T-helper 1 cell treated with Interleukin-12 subunit alpha and Interleukin-12 subunit beta and Interleukin-4 antibody, amounts not matched to agents 30 μg/mL and 1 μg/mL, for 36 hours (primary cell): Measurements from ENCODE around the gene RNFT2.

Source experiments
- H3K27ac Mint-ChIP-seq: one replicate; pipeline ENCODE4 v1.8.0; 2021; ENCODE audit warnings: mild to moderate bottlenecking, mixed read lengths
- H3K27me3 Mint-ChIP-seq: one replicate; pipeline ENCODE4 v1.8.0; 2021; ENCODE audit warnings: low read depth, mixed read lengths
- H3K36me3 Mint-ChIP-seq: one replicate; pipeline ENCODE4 v1.8.0; 2021; ENCODE audit warnings: low read depth, mixed read lengths
- H3K4me1 Mint-ChIP-seq: one replicate; pipeline ENCODE4 v1.8.0; 2021; ENCODE audit warnings: low read depth, mixed read lengths
- H3K4me3 Mint-ChIP-seq: one replicate; pipeline ENCODE4 v1.8.0; 2021; ENCODE audit warnings: mild to moderate bottlenecking, moderate library complexity, mixed read lengths
- H3K9me3 Mint-ChIP-seq: one replicate; pipeline ENCODE4 v1.8.0; 2021; ENCODE audit warnings: mixed read lengths

Gene RNFT2

DNA sequence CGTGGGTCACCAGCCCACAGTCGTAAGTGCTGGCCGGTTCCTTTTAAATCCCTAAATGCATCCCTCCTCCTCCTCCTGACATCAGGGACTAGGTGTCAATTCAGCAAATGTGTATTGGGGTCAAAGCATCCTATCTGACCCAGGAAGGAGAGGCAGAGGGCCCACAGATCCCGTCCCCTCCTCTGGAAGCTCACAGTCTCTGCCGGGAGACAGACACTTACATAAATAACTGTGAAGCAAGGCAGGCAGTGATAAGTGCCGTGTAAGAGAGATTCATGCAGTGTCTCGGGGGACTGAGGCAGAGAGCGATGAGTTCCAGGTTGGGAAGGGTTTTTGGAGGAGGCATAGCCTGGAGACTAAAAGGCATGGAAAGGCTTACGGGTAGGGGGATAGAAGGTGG is 99.0 kb downstream of the RNFT2 start:
- H3K27ac Mint-ChIP-seq: no peak overlapping the region
- H3K4me3 Mint-ChIP-seq: no peak overlapping the region
- H3K27me3 Mint-ChIP-seq: no peaks in the 10 kb centered on the region
- H3K36me3 Mint-ChIP-seq: peaks cover 4% of the 10 kb centered on the region
- peaks cover 2% of the 10 kb centered on the region for H3K4me1 Mint-ChIP-seq
- H3K9me3 Mint-ChIP-seq: no peaks in the 10 kb centered on the region

DNA sequence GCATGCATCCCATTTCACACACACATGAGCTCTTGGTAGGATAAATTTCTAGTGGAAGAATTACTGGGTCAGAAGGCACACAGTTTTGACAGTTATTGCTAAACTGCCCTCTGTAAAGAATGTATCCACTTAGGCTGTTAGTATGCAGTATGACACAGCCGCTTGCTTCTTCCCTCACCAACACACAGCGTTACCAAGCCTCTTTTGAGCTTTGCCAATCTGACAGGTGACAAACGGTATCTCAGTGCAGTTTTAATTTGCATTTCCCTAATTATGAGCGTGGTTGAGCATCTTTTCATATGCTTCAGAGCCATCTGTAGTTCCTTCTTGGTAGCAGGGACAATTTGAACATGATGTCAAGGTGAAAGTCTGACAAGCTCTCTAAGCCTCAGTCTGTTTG is 100.2 kb downstream of the RNFT2 start:
- H3K36me3 Mint-ChIP-seq: peaks cover 4% of the 10 kb centered on the region
- H3K27ac Mint-ChIP-seq: no peak overlapping the region
- H3K4me1 Mint-ChIP-seq: peaks cover 2% of the 10 kb centered on the region
- no peak overlapping the region for H3K4me3 Mint-ChIP-seq
- no peaks in the 10 kb centered on the region for H3K27me3 Mint-ChIP-seq
- H3K9me3 Mint-ChIP-seq: no peaks in the 10 kb centered on the region

DNA sequence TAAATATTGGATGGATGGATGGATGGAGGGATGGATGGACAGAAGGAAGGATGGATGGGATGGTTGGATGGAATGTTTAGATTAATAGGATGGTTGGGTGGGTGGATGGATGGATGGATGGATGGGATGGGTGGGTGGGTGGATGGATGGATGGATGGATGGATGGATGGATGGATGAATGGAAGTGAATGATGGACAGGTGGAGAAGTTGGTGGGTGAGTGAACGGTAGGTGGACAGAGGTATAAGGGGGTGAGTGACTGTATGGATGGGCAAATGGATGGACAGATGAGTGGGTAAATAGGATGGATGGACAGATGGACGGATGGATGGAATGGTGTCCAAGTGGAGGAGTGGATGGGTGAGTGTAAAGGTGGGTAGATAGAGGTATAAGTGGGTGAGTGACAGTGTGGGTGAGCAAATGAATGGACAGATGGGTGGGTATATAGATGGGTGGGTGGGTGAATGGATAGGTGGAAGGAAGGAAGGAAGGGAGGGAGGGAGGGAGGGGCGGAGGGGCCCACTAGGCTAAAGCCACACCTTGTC is 101.2 kb downstream of the RNFT2 start:
- Mint-ChIP-seq H3K4me3 (no peak overlapping the region), H3K36me3 (peaks cover 4% of the 10 kb centered on the region), H3K27me3 (no peaks in the 10 kb centered on the region)

DNA sequence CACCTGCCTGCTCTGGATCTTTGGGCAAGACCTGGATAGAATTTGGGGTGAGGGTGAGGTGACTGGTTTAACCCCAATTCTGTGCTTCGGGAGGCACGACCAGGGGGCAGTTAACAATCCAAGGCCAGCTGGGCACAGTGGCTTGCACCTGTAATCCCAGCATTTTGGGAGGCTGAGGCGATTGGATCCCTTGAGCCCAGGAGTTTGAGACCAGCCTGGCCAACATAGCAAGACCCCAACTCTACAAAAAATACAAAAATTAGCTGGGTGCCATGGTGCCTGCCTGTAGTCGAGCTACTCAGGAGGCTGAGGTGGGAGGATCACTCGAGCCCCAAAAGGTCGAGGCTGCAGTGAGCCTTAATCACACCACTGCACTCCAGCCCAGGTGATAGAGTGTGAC is 105.0 kb downstream of the RNFT2 start:
- Mint-ChIP-seq H3K4me3 (no peak overlapping the region), H3K27ac (no peak overlapping the region), H3K4me1 (no peaks in the 10 kb centered on the region), H3K9me3 (no peaks in the 10 kb centered on the region), H3K36me3 (no peaks in the 10 kb centered on the region), H3K27me3 (no peaks in the 10 kb centered on the region)

More for the DNA sequence above, 101.2 kb downstream of the RNFT2 start:
- no peaks in the 10 kb centered on the region for H3K9me3 Mint-ChIP-seq
- no peaks in the 10 kb centered on the region for H3K4me1 Mint-ChIP-seq
- H3K27ac Mint-ChIP-seq: no peak overlapping the region

DNA sequence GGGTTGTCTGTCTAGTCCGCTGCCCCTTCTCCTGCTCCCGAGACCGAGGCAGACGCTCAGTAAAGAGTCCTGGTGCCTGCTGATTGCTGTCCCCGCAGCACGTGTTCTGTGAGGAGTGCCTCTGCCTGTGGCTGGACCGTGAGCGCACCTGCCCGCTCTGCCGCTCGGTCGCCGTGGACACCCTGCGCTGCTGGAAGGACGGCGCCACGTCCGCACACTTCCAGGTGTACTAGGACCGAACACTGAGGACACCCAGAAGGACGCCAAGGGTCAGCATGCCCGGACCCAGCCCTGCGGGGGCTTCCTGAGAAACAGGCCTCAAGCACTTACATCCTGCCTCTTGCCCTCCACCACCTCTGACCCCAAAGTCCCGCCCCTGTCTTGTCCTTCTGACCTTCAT is 111.1 kb downstream of the RNFT2 start:
- H3K27me3 Mint-ChIP-seq: no peaks in the 10 kb centered on the region

DNA sequence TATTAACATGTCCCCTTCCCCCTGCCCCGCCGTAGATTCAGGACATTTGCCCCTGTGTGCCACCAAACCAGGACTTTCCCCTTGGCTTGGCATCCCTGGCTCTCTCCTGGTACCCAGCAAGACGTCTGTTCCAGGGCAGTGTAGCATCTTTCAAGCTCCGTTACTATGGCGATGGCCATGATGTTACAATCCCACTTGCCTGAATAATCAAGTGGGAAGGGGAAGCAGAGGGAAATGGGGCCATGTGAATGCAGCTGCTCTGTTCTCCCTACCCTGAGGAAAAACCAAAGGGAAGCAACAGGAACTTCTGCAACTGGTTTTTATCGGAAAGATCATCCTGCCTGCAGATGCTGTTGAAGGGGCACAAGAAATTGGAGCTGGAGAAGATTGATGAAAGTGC is 114.2 kb downstream of the RNFT2 start:
- Mint-ChIP-seq H3K9me3 (no peaks in the 10 kb centered on the region), H3K27me3 (peaks cover 1% of the 10 kb centered on the region), H3K27ac (no peak overlapping the region), H3K4me3 (no peak overlapping the region), H3K4me1 (no peaks in the 10 kb centered on the region), H3K36me3 (no peaks in the 10 kb centered on the region)

More for the DNA sequence above, 111.1 kb downstream of the RNFT2 start:
- H3K9me3 Mint-ChIP-seq: no peaks in the 10 kb centered on the region
- no peaks in the 10 kb centered on the region for H3K4me1 Mint-ChIP-seq
- no peaks in the 10 kb centered on the region for H3K36me3 Mint-ChIP-seq
- no peak overlapping the region for H3K4me3 Mint-ChIP-seq
- no peak overlapping the region for H3K27ac Mint-ChIP-seq

DNA sequence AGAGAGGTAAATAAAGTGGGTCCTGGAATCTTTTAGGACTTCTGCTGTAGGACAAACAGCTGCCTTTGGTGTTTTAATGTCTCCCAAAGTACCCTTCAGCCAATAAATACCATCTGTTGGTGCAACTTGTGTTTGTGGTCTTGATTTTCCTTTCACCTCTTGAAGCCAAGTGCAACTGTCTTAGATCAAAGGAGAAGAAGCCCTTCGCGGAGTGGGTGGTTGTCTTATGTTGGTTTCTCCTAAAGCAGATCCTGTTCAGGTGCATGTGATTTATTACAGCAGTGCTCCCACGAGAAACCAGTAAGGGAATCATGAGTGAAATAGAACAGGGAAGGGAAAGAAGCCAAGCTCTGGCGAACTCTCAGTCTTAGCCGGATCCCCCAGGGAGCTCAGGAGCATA is 115.4 kb downstream of the RNFT2 start:
- H3K4me3 Mint-ChIP-seq: no peak overlapping the region
- H3K4me1 Mint-ChIP-seq: no peaks in the 10 kb centered on the region
- no peak overlapping the region for H3K27ac Mint-ChIP-seq
- H3K9me3 Mint-ChIP-seq: no peaks in the 10 kb centered on the region
- H3K27me3 Mint-ChIP-seq: peaks cover 5% of the 10 kb centered on the region
- no peaks in the 10 kb centered on the region for H3K36me3 Mint-ChIP-seq

DNA sequence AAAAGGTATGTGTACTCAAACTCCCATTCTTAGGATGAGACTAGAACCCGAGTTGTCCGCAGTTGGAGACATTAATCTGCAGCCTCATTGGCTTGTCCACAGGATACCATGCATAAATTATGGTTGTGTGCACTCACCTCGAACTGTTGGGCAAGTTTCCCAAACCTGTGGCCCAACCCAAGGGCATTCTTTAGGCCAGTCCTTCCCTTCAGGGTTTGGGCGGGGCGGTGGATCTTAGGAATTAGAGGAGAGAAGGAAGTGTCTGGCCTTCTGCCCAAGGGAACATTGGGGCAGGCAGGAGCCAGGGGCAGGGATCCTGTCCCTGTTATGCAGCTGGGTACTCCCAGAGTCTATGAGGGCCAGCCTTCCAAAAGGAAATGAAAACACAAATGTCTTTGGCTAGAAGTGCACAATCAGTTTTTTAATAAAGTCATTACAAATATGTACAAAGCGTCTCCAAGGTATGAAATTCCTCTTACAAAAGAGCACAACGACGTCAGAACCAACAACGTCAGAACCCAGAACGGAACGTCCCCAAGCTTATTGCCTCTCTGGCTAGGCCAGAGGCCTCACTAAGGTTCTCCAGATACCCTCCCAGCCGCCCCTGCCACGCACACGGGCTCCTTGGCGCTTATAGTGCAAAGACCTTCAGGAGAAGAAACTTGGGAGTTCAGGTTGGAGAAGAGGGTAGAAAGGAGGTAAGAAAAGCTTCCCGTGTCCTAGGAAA is 117.8 kb downstream of the RNFT2 start:
- no peak overlapping the region for H3K4me3 Mint-ChIP-seq
- no peak overlapping the region for H3K27ac Mint-ChIP-seq
- H3K36me3 Mint-ChIP-seq: no peaks in the 10 kb centered on the region
- H3K9me3 Mint-ChIP-seq: no peaks in the 10 kb centered on the region
- H3K27me3 Mint-ChIP-seq: peaks cover 20% of the 10 kb centered on the region
- H3K4me1 Mint-ChIP-seq: no peaks in the 10 kb centered on the region

DNA sequence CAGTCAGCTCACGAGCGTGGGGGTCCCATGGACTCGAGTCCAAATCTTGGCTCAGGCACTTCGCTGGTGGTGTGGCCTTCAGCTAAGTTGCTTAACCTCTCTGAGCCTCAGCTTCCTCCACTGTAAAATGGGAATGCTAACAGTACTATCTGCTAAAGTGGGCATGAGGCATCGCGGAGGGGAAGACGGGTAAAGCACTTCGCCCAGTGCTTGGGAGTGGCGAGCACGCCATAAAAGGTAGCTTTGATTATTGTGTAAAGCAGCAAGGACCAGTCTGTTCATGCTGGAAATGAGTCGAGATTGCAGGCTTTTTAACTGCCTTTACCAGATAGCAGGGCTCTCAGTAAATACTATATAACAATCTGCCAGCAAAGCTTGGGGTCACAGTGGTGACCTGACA is 118.6 kb downstream of the RNFT2 start:
- peaks cover 24% of the 10 kb centered on the region for H3K27me3 Mint-ChIP-seq
- peaks cover 3% of the 10 kb centered on the region for H3K4me1 Mint-ChIP-seq
- H3K27ac Mint-ChIP-seq: no peak overlapping the region
- H3K36me3 Mint-ChIP-seq: no peaks in the 10 kb centered on the region
- no peak overlapping the region for H3K4me3 Mint-ChIP-seq
- no peaks in the 10 kb centered on the region for H3K9me3 Mint-ChIP-seq

DNA sequence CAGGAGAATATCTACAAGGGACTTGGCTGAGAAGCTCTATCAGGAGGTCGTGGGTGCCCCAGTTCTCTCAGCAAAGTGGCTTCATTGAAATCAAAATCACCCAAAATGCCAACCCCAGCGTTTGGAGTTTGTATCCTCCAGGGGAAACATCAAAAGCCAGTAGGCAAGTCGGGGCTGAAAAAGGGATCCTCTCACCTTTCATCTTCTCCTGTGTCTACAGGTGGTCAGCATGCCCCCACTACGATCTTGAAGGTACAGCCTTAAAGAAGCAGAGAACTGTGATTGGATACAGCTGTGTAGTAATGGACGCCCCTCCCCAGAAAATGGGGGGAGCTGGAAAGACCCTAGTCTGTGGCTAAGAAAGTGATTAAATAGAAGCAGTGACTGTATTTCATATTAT is 121.0 kb downstream of the RNFT2 start:
- Mint-ChIP-seq H3K27me3 (peaks cover 32% of the 10 kb centered on the region), H3K4me1 (peaks cover 3% of the 10 kb centered on the region), H3K9me3 (no peaks in the 10 kb centered on the region), H3K4me3 (no peak overlapping the region), H3K27ac (no peak overlapping the region), H3K36me3 (no peaks in the 10 kb centered on the region)

DNA sequence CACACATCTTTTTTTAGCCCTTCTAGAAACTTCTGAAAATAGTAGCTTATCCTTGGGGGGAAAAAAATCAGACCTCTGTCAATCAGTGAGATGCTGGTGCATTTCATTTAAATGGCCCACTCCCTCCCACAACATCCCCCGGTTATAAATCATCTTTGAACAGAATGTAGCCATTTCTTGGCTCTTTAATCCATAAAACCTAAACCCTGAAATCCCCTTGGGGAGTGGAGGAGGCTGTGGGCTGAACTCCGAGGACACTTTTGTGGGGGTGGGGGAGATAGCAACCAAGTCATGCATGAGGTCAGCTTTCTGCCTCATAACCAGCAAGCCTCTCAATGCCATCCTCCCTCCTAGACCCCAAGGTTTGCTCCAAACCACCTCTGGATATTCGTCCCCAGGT is 122.1 kb downstream of the RNFT2 start:
- peaks cover 3% of the 10 kb centered on the region for H3K4me1 Mint-ChIP-seq
- no peaks in the 10 kb centered on the region for H3K36me3 Mint-ChIP-seq
- H3K27me3 Mint-ChIP-seq: peaks cover 36% of the 10 kb centered on the region
- H3K4me3 Mint-ChIP-seq: no peak overlapping the region
- H3K27ac Mint-ChIP-seq: no peak overlapping the region
- no peaks in the 10 kb centered on the region for H3K9me3 Mint-ChIP-seq

DNA sequence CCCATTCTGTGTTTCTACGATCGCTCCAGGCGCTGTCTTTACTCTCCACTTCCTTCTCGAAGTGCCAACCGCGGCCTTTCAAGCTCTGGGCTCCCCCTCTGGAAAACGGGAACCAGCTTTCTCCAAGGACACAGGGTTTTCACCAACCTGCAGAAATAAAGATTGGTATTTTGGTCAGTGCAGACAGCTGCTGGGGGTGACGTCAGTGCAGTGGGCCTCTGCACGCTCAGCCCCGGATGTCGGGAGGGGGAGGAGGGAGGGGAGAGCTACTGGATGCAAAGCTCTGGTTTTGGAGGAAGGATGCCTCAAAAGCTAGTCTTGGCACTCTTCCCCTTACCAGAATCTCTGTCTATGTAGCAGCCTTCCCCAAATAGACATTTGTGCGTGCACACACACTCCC is 123.2 kb downstream of the RNFT2 start:
- Mint-ChIP-seq H3K9me3 (no peaks in the 10 kb centered on the region), H3K4me3 (no peak overlapping the region), H3K4me1 (peaks cover 3% of the 10 kb centered on the region), H3K36me3 (no peaks in the 10 kb centered on the region), H3K27ac (no peak overlapping the region), H3K27me3 (peaks cover 36% of the 10 kb centered on the region)

DNA sequence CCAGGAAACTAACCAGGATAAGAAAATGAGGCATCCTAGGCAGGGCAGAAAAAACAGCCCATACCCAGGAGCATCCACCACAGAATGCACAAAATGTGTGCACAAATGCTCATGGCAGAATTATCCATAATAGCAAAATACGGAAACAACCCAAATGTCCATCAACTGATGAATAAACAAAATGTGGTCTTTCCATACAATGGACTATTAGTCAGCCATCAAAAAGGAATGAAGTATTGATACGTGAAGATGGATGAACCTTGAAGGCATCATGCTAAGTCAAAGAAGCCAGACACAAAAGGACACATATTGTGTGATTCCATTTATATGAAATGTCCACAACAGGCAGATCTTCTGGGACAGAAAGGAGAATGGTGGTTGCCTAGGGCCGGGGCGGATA is 124.1 kb downstream of the RNFT2 start:
- peaks cover 36% of the 10 kb centered on the region for H3K27me3 Mint-ChIP-seq
- H3K9me3 Mint-ChIP-seq: no peaks in the 10 kb centered on the region
- H3K4me3 Mint-ChIP-seq: no peak overlapping the region
- H3K4me1 Mint-ChIP-seq: peaks cover 3% of the 10 kb centered on the region
- H3K36me3 Mint-ChIP-seq: no peaks in the 10 kb centered on the region
- H3K27ac Mint-ChIP-seq: no peak overlapping the region

DNA sequence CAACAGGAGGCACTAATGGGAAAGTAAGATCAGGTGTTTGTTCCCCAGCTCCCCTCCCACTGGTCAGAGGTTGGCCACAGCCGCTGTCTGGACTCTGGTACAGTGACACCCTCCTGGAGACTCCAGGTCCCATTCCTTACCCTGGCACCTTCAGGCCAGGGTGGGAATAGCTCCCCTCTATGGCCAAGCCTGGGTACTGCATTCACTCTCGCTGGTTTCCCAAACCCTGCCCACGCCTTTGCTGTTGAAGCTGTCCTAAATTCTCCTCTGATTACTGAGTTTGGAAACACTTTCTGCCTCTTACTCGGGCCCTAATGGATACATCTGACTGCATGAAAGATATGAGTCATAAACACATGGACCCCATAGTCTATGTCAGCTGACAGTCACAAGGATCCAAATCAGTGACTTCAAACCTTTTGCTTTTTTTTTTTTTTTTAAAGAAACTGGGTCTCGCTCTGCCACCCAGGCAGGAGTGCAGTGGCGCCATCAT is 125.2 kb downstream of the RNFT2 start:
- no peaks in the 10 kb centered on the region for H3K9me3 Mint-ChIP-seq
- H3K4me3 Mint-ChIP-seq: no peak overlapping the region
- no peaks in the 10 kb centered on the region for H3K36me3 Mint-ChIP-seq
- H3K27ac Mint-ChIP-seq: no peak overlapping the region
- H3K4me1 Mint-ChIP-seq: peaks cover 3% of the 10 kb centered on the region
- peaks cover 31% of the 10 kb centered on the region for H3K27me3 Mint-ChIP-seq

DNA sequence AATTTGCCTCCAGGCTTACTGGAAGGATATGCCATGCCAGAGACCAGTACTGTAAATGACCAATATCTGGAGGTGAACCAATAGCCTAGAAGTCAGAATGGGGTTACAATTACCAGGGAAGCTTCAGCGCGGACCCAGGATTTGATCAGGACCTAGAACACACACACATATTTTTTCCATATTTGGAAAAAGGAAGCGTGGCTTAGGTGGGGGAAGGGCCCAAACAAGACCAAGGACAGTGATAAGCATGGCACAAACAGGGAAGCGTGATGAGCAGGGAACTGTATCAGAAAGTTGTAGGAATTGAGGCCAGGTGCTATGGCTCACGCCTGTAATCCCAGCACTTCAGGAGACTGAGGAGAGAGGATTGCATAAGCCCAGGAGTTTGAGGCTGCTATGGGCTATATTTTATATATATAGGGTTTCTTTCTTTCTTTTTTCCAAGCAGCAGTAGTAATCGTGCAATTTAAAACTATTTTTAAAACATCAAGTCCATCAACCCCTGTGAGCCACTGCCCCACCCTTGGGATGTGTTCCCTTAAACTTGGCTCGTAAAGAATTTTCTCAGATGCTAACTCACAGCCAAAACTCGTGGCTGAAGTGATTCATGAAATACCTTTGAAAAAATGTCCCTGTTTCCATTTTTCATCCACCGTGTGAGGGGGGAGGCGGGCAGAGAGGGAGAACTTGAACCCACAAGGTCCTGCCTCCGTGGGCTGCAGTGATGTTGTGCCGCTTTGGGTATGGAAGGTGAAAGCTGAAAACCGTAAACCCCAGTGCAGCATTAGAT is 126.5 kb downstream of the RNFT2 start:
- no peaks in the 10 kb centered on the region for H3K36me3 Mint-ChIP-seq
- H3K27me3 Mint-ChIP-seq: peaks cover 23% of the 10 kb centered on the region
- H3K4me1 Mint-ChIP-seq: peaks cover 3% of the 10 kb centered on the region
- no peaks in the 10 kb centered on the region for H3K9me3 Mint-ChIP-seq
- no peak overlapping the region for H3K27ac Mint-ChIP-seq
- H3K4me3 Mint-ChIP-seq: no peak overlapping the region
